BJ (cell line): ENCODE results near the gene PHF8. TPM values are rescaled to one million over a fixed set of nuclear protein-coding genes. Genes with fewer than 3 reads are reported as not detected.

ENCODE experiments used
- CTCF ChIA-PET: fragments of 350-600 bp; formaldehyde crosslinking; extraction: SDS; loops from one replicate; lab custom pipeline; 2021; ENCODE audit warnings: antibody characterized with exemption, inconsistent platforms; lab: Yijun Ruan, JAX
- POLR2A ChIA-PET: fragments of 300-600 bp; sonication (Branson Sonifier 250); formaldehyde crosslinking; extraction: SDS; loops from one replicate; lab custom pipeline; 2021; ENCODE audit warnings: antibody characterized with exemption; lab: Charles Lee
- DNase-seq: peaks from one replicate; pipeline ENCODE4 v3.0.0-alpha.2; 2011; ENCODE audit warnings: low read depth
- H3K27me3 ChIP-seq: 2 replicates; pipeline ENCODE4 v1.6.0; 2011; ENCODE audit warnings: low read length; ENCODE audit not compliant: control insufficient read depth, insufficient read depth
- H3K36me3 ChIP-seq: 2 replicates; pipeline ENCODE4 v1.5.1; 2011; ENCODE audit warnings: low read length; ENCODE audit not compliant: control insufficient read depth, insufficient read depth
- H3K4me3 ChIP-seq: 2 replicates; pipeline ENCODE4 v1.5.1; 2011; ENCODE audit warnings: low read depth, mild to moderate bottlenecking, control low read depth, low read length
- CTCF ChIP-seq: IDR thresholded peaks from 2 replicates; pipeline ENCODE4 v1.5.1; 2011; ENCODE audit warnings: low read depth, mild to moderate bottlenecking, control low read depth, inconsistent platforms, low read length, moderate library complexity; ENCODE audit not compliant: insufficient read depth
- polyA plus RNA-seq: library from polyadenylated mRNA; depleted of rRNA; stranded (reverse); fragments of >200 nt; gene quantifications from 2 replicates; pipeline ENCODE4 v1.2.3, GENCODE V29; 2011; rRNA removed
- small RNA-seq: library from RNA; depleted of rRNA; stranded (forward); fragments of <200 nt; gene quantifications from one replicate; pipeline ENCODE3, GENCODE V24; 2012; ENCODE audit warnings: low replicate concordance, low read depth; ENCODE audit not compliant: insufficient read length

The PHF8 gene
- polyA plus RNA-seq, 1 experiment, result 10.6 TPM

GRCh38 chrX:53926030-53926429 is 118.2 kb downstream of the PHF8 start:
- Histone ChIP-seq H3K27me3 (no peaks in the 10 kb centered on the region), H3K36me3 (no peaks in the 10 kb centered on the region), H3K4me3 (no peak overlapping the region)
- ChIA-PET POLR2A (no interaction called here), CTCF (no interaction called here)
- no peak for DNase-seq
- TF ChIP-seq CTCF, result no peak

DNA sequence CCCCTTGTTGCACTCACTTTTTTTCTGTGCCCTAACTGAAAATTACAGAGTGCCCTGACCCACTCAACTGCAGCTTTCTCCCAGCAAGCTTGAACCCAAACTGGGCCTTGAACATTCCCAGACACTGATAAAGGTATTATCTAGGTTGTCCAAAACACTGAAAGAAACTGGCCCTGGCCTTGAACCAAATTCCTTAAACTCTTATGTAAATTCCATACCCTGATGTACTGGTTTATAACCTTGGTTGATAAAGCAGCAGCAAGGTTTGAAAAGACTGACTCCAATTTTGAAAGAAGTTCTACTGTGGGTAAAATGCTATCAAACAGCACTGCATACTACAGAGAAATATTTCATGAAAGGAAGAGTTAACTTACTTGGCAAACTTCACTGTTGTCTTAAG is 125.6 kb downstream of the PHF8 start:
- H3K4me3 ChIP-seq, result no peak overlapping the region
- H3K27me3 ChIP-seq, result no peaks in the 10 kb centered on the region
- ChIA-PET CTCF (no interaction called here), POLR2A (no interaction called here)
- no peak for TF ChIP-seq CTCF
- no peaks in the 10 kb centered on the region for H3K36me3 ChIP-seq
- no peak for DNase-seq

- no peak for TF ChIP-seq CTCF
- H3K27me3 ChIP-seq, result no peaks in the 10 kb centered on the region
- POLR2A ChIA-PET, result no interaction called here
- CTCF ChIA-PET, result no interaction called here
- no peak overlapping the region for H3K4me3 ChIP-seq
- no peaks in the 10 kb centered on the region for H3K36me3 ChIP-seq
- no peak for DNase-seq
Observed at GRCh38 chrX:53900623-53901022, 143.7 kb downstream of the PHF8 start.

DNA sequence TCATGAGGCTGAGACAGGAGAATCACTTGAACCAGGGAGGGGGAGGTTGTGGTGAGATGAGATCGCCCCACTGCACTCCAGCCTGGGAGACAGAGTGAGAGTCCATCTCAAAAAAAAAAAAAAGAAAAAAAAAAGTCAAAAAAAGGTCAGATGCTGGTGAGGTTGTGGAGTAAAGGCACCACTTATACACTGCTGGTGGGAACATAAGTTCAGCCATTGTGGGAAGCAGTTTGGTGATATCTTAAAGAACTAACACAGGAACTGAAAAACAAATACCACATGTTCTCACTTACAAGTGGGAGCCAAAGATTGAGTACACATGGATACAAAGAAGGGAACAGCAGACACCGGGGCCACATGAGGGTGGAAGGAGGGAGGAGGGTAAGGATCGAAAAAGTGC is 149.0 kb downstream of the PHF8 start:
- Histone ChIP-seq H3K27me3 (no peaks in the 10 kb centered on the region), H3K4me3 (no peak overlapping the region), H3K36me3 (no peaks in the 10 kb centered on the region)
- no peak for DNase-seq
- ChIA-PET POLR2A (no interaction called here), CTCF (no interaction called here)
- no peak for TF ChIP-seq CTCF

Small RNAs within 50 kb of the gene (small RNA-seq; reads per million reads assigned to genes)
- gene RNA5SP505, result 0.84 reads per million

Other genes with a start within 250 kb of the PHF8 start
- gene FAM120C, start 138.8 kb upstream of the PHF8 start, polyA plus RNA-seq, result 3.7 and 4.4 TPM in 2 replicates